GM18505 (cell line): ENCODE measurements around the gene IQCF5.

ENCODE experiments used
- ATAC-seq: cut with Tn5 transposase; IDR thresholded peaks from one replicate; pipeline ENCODE4 v1.9.1; 2021; ENCODE audit not compliant: unreplicated experiment
- POLR2A ChIP-seq: IDR thresholded peaks from 4 replicates; pipeline ENCODE4 v1.6.1; 2011; ENCODE audit warnings: borderline replicate concordance; ENCODE audit not compliant: insufficient read depth, insufficient read length; ENCODE audit errors: extremely low read depth

IQCF5 gene

GRCh38 chr3:51836606-51837005, 38.8 kb downstream of the IQCF5 start:
- TF ChIP-seq POLR2A: no peak
- ATAC-seq: no peak

- no peak for TF ChIP-seq POLR2A
- ATAC-seq: no peak
Measured at GRCh38 chr3:51830836-51831385, 44.5 kb downstream of the IQCF5 start.

GRCh38 chr3:51830345-51830744, 45.1 kb downstream of the IQCF5 start:
- no peak for ATAC-seq

GRCh38 chr3:51828297-51828696, 47.1 kb downstream of the IQCF5 start:
- no peak for TF ChIP-seq POLR2A
- no peak for ATAC-seq

More at GRCh38 chr3:51830345-51830744, 45.1 kb downstream of the IQCF5 start:
- no peak for TF ChIP-seq POLR2A
